Stimulated activated naive B cell treated with anti-CD40 and anti-IgM and Interleukin-4, amounts not matched to agents 10 μg/mL and 1 μg/mL and 100 μg/mL, for 72 hours (primary cell): Measurements from ENCODE around the gene CCDC91.

Experiments used
- ATAC-seq, 2 donors: fragments of 150-1000 bp; cut with Tn5 transposase; replicated peaks; 2 replicates each; pipeline ENCODE4 v1.10.0; 2021; ENCODE audit warnings: moderate library complexity in 1 of 2
- DNase-seq: peaks from one replicate; pipeline ENCODE4 v3.0.0; 2021
- H3K27ac Mint-ChIP-seq: one replicate; pipeline ENCODE4 v1.8.0; 2022; ENCODE audit warnings: mild to moderate bottlenecking, mixed read lengths
- H3K27me3 Mint-ChIP-seq, 2 donors: one replicate each; pipeline ENCODE4 v1.8.0; 2022; ENCODE audit warnings: mixed read lengths in 2 of 2
- H3K36me3 Mint-ChIP-seq, 2 donors: one replicate each; pipeline ENCODE4 v1.8.0; 2022; ENCODE audit warnings: mixed read lengths in 2 of 2, mild to moderate bottlenecking in 1 of 2
- H3K4me1 Mint-ChIP-seq, 2 donors: one replicate each; pipeline ENCODE4 v1.8.0; 2022; ENCODE audit warnings: mixed read lengths in 2 of 2, mild to moderate bottlenecking in 1 of 2
- H3K4me3 Mint-ChIP-seq, 2 donors: one replicate each; pipeline ENCODE4 v1.8.0; 2022; ENCODE audit warnings: mild to moderate bottlenecking in 2 of 2, mixed read lengths in 2 of 2, moderate library complexity in 1 of 2
- H3K9me3 Mint-ChIP-seq, 2 donors: one replicate each; pipeline ENCODE4 v1.8.0; 2022; ENCODE audit warnings: mixed read lengths in 2 of 2, mild to moderate bottlenecking in 1 of 2

The CCDC91 gene

GRCh38 chr12:28512406-28512805 is 322.1 kb downstream of the CCDC91 start:
- Mint-ChIP-seq H3K36me3 (peaks cover 6 to 10% of the 10 kb centered on the region in 2 donors), H3K4me3 (no peak overlapping the region)
- DNase-seq, result no peak

DNA sequence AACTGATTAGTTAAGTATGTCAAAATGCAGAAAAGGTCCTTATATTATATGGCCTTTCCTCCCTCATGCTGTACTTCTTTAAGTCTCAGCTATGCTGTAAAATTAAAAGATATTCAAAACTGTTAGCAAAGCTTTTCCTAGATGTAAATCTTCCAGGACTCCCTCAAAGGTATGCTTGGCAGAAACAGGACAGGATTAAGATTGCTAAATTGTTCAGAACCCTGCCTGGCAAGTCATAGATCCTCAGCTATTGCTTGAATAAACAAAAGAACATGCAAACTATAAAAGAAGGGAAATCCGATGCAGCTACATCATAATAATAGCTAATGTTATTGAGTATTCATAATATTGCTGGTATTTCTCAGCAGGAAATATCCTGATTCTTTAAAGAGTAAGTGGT is 322.6 kb downstream of the CCDC91 start:
- Mint-ChIP-seq H3K4me1 (peaks cover 0 to 8% of the 10 kb centered on the region in 2 donors), H3K4me3 (no peak overlapping the region), H3K27me3 (no peaks in the 10 kb centered on the region), H3K36me3 (peaks cover 11 to 13% of the 10 kb centered on the region in 2 donors), H3K9me3 (peaks cover 5% of the 10 kb centered on the region in 2 donors), H3K27ac (no peak overlapping the region)
- DNase-seq (no peak), ATAC-seq (no peak)

More at GRCh38 chr12:28512406-28512805, 322.1 kb downstream of the CCDC91 start:
- no peak for ATAC-seq
- Mint-ChIP-seq H3K4me1 (peaks cover 0 to 8% of the 10 kb centered on the region in 2 donors), H3K27ac (no peak overlapping the region), H3K9me3 (peaks cover 0 to 2% of the 10 kb centered on the region in 2 donors), H3K27me3 (no peaks in the 10 kb centered on the region)

DNA sequence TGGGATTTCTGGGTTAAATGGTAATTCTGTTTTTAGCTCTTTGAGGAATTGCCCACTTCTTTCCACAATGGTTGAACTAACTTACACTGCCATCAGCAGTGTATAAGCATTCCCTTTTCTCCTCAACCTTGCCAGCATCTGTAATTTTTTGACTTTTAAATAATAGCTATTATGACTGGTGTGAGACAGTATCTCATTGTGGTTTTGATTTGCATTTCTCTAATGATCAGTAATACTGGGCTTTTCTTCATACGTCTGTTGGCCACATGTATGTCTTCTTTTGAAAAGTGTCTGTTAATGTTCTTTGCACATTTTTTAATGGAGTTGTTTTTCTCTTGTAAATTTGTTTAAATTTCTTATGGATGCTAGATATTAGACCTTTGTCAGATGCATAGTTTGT is 323.7 kb downstream of the CCDC91 start:
- peaks cover 21 to 23% of the 10 kb centered on the region in 2 donors for H3K36me3 Mint-ChIP-seq
- H3K27ac Mint-ChIP-seq, result no peak overlapping the region
- H3K9me3 Mint-ChIP-seq, result peaks cover 7 to 13% of the 10 kb centered on the region in 2 donors
- no peaks in the 10 kb centered on the region for H3K27me3 Mint-ChIP-seq
- H3K4me3 Mint-ChIP-seq, result no peak overlapping the region
- DNase-seq (no peak), ATAC-seq (no peak)
- H3K4me1 Mint-ChIP-seq, result peaks cover under 1 to 12% of the 10 kb centered on the region in 2 donors

GRCh38 chr12:28517101-28517500 is 326.8 kb downstream of the CCDC91 start:
- peaks cover 10 to 21% of the 10 kb centered on the region in 2 donors for H3K9me3 Mint-ChIP-seq
- ATAC-seq, result no peak
- H3K27ac Mint-ChIP-seq, result no peak overlapping the region
- no peaks in the 10 kb centered on the region for H3K27me3 Mint-ChIP-seq
- no peak for DNase-seq
- peaks cover 26 to 33% of the 10 kb centered on the region in 2 donors for H3K36me3 Mint-ChIP-seq
- peaks cover 4 to 15% of the 10 kb centered on the region in 2 donors for H3K4me1 Mint-ChIP-seq
- no peak overlapping the region for H3K4me3 Mint-ChIP-seq

DNA sequence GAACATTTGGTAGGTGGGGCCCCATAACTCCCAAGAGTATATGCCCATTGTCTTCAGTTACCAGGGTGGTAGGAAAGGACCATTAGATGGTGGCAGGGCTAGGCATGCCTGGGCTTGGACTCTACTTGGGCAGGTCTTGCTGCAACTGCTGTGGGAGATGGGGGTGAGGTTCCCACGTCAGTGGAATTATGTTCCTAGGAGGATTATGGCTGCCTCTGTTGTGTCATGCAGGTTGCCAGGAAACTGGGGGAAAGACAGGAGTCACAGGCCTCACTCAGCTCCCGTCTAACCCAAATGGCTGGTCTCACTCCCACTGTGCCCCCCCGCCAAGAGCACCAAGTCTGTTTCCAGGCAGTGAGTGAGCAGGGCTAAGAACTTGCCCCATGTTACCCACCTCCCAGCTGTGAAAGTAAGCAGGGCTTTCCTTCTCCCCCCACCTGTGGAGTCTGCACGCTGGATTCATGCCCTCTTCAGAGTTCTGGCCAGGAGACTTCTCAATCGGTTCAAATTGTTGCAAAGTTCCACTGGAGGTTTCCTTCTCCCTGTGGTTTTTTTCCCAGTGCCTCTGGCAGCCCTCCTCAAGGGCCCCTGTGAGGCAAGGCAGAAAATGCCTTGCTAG is 337.5 kb downstream of the CCDC91 start:
- no peak for DNase-seq
- peaks cover 27% of the 10 kb centered on the region in 2 donors for H3K9me3 Mint-ChIP-seq
- H3K36me3 Mint-ChIP-seq, result peaks cover 43 to 55% of the 10 kb centered on the region in 2 donors
- H3K27ac Mint-ChIP-seq, result no peak overlapping the region
- no peaks in the 10 kb centered on the region for H3K27me3 Mint-ChIP-seq
- no peak overlapping the region for H3K4me3 Mint-ChIP-seq
- ATAC-seq, result no peak
- H3K4me1 Mint-ChIP-seq, result peaks cover 6 to 11% of the 10 kb centered on the region in 2 donors

DNA sequence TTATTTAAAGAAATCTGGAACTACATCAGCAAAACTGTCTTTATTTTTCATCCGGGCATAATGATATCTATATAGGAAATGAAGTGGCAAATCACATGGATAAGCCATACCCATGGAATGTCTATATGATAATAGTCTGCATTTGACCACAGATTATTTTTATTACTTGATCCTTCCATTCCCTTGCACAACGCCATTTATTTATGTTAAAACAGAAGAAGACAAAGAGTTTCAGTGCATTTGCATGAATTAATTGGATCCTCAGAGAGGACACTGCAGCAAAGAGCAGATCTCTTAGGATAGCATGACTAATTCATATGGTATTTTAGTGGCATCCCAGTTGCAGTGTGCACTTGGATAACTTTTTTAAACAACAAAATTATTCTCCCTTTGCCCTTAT is 345.0 kb downstream of the CCDC91 start:
- H3K4me1 Mint-ChIP-seq, result peaks cover 2 to 6% of the 10 kb centered on the region in 2 donors
- DNase-seq, result no peak
- no peak overlapping the region for H3K27ac Mint-ChIP-seq
- H3K36me3 Mint-ChIP-seq, result peaks cover 5 to 9% of the 10 kb centered on the region in 2 donors
- ATAC-seq, result no peak
- H3K27me3 Mint-ChIP-seq, result no peaks in the 10 kb centered on the region
- H3K4me3 Mint-ChIP-seq, result no peak overlapping the region
- peaks cover 0 to 1% of the 10 kb centered on the region in 2 donors for H3K9me3 Mint-ChIP-seq

GRCh38 chr12:28536088-28536487 is 345.8 kb downstream of the CCDC91 start:
- DNase-seq (no peak), ATAC-seq (no peak)
- H3K36me3 Mint-ChIP-seq, result peaks cover 5 to 8% of the 10 kb centered on the region in 2 donors
- H3K4me3 Mint-ChIP-seq, result no peak overlapping the region
- H3K4me1 Mint-ChIP-seq, result peaks cover 2 to 6% of the 10 kb centered on the region in 2 donors
- H3K27me3 Mint-ChIP-seq, result no peaks in the 10 kb centered on the region
- peaks cover 0 to 1% of the 10 kb centered on the region in 2 donors for H3K9me3 Mint-ChIP-seq
- H3K27ac Mint-ChIP-seq, result no peak overlapping the region

GRCh38 chr12:28537474-28537873 is 347.2 kb downstream of the CCDC91 start:
- Mint-ChIP-seq H3K9me3 (peaks cover 0 to 1% of the 10 kb centered on the region in 2 donors), H3K27me3 (no peaks in the 10 kb centered on the region), H3K27ac (no peak overlapping the region), H3K4me1 (peaks cover 0 to 6% of the 10 kb centered on the region in 2 donors), H3K4me3 (no peak overlapping the region), H3K36me3 (peaks cover 5 to 8% of the 10 kb centered on the region in 2 donors)
- DNase-seq (no peak), ATAC-seq (no peak)

DNA sequence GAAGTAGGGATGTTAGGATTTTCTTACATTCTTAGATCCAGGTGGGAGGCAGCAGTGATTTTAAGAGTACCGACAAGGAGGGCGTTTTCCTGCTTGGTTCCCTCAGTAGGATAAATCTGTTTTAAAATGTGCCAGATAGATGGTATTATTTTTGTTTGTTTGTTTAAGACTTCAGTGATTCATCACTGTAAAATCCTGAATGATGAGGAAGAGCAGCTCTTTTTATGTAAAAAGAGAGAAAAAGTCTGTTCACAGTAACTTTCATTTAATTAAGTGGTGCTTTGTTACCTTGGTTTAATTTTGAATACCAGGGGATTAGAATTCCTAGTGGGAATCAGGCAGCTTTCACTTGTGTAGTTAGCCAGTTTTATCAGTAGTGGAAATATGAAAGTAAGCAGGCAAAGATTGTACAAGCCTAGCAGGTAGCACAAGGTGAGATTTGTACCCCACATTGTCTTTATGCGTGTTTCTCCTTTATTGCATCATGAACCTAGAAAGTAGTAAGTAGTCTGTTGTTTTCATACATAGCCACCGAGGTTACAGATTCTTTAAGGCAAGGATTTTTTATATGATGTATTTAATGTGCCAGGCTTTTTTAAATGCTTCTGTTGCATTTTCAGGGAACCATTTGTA is 349.6 kb downstream of the CCDC91 start:
- no peak overlapping the region for H3K27ac Mint-ChIP-seq
- peaks cover 1 to 3% of the 10 kb centered on the region in 2 donors for H3K9me3 Mint-ChIP-seq
- no peaks in the 10 kb centered on the region for H3K27me3 Mint-ChIP-seq
- H3K4me3 Mint-ChIP-seq, result no peak overlapping the region
- no peak for ATAC-seq
- H3K36me3 Mint-ChIP-seq, result peaks cover 10 to 18% of the 10 kb centered on the region in 2 donors
- H3K4me1 Mint-ChIP-seq, result peaks cover 6 to 15% of the 10 kb centered on the region in 2 donors
- no peak for DNase-seq

DNA sequence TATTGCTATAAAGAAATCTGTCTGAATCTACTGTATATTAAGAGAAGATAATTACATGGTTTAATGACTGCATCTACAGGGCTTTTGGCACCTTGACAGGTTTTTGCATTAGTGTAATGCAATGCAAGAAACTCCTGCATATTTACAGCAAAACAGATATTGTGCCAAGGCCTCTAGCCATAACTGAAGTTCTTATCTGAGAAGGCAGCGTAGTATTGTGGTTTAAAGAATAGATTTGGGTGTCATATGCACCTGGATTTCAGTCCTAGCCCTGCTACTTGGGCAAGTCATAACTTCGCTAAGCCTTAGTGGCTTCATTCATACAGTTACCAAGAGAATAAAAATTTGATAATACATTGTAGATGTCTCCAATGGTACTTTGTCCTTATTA is 350.1 kb downstream of the CCDC91 start:
- DNase-seq (no peak), ATAC-seq (no peak)
- no peak overlapping the region for H3K27ac Mint-ChIP-seq
- peaks cover 6 to 14% of the 10 kb centered on the region in 2 donors for H3K4me1 Mint-ChIP-seq
- peaks cover 10 to 18% of the 10 kb centered on the region in 2 donors for H3K36me3 Mint-ChIP-seq
- H3K9me3 Mint-ChIP-seq, result peaks cover 1 to 3% of the 10 kb centered on the region in 2 donors
- H3K27me3 Mint-ChIP-seq, result no peaks in the 10 kb centered on the region
- H3K4me3 Mint-ChIP-seq, result no peak overlapping the region

- H3K9me3 Mint-ChIP-seq, result peaks cover 0 to 3% of the 10 kb centered on the region in 2 donors
- H3K4me1 Mint-ChIP-seq, result peaks cover 6 to 8% of the 10 kb centered on the region in 2 donors
- no peak overlapping the region for H3K27ac Mint-ChIP-seq
- H3K4me3 Mint-ChIP-seq, result no peak overlapping the region
- no peak for ATAC-seq
- no peaks in the 10 kb centered on the region for H3K27me3 Mint-ChIP-seq
- peaks cover 10 to 13% of the 10 kb centered on the region in 2 donors for H3K36me3 Mint-ChIP-seq
- DNase-seq, result no peak
Measured at GRCh38 chr12:28543021-28543890, 353.0 kb downstream of the CCDC91 start.

DNA sequence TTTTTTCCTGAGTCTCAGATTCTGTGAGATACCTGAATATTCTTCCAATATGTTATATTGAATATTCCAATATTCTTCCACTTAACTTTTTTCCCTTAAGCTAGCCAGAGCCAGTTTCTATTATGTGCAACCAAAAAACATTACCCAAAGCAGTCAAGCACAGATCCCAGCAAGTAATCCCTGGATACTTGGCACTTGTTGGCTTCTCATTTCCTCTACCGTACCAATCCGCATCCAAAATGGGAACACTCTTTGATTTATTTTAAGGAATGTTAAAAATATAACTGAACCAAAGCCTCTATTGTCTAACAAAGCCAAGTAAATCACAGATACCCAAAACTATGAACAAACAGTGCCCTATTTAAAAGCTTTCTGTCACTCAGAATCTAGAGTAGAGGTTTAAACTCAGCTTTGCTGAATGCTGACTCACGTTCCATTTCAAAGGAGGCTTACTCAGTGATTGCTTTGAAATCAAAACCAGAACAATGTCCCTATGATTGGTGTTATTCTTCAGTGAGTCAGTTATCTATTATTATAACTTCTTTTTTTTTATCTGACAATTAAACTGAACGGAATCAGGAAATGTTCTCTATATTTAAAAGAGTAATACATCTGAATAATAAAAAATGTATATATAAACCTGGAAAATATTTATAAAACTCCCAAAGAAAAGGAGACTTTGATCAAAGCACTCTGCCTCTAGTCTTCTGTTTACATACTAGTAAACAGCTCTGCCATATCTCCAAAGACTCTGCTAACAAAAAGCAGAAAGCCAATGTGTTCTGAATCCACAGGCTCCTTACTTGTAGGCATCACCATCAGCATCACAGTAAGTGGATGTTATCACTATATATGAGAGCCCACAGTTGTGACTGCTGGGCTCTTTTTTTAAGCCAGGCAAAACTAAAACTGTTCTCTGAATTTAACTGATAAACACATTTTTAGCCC is 360.8 kb downstream of the CCDC91 start:
- H3K36me3 Mint-ChIP-seq, result peaks cover 10 to 12% of the 10 kb centered on the region in 2 donors
- no peaks in the 10 kb centered on the region for H3K9me3 Mint-ChIP-seq
- no peak for DNase-seq
- ATAC-seq, result no peak
- no peak overlapping the region for H3K4me3 Mint-ChIP-seq
- no peak overlapping the region for H3K27ac Mint-ChIP-seq
- H3K27me3 Mint-ChIP-seq, result no peaks in the 10 kb centered on the region
- H3K4me1 Mint-ChIP-seq, result no peaks in the 10 kb centered on the region

DNA sequence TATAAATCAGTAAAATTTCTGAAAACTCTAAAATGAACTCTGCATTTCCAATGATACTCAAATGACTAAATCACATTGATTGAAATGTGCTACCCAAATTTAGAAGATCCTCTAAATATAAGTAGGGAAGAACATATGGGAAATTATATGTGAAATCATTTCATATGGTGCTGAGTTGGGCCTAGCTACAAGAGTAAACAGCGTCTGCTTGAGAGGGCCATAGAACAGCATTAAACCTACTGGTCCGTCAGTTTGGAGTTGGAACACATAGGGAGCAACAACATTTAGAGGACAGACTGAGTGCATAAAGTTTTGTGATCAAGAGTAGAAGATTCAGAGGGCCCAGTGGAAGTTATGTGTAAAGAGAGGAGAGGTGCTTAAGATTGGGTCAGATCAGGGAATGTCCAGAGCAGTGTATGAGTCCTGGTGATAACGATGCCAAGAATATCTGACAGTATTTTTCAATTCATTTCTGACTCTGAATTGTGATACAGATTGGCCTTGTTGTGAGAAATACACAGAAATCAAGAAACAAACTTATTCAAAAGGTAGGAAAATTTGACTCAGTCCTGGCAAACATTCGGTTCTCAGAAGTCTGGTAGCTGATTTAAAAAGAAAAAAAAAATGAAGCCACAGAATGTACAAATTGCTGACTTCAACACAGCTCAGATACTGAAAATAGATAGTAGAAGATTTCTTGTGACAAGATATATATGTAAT is 362.2 kb downstream of the CCDC91 start:
- no peaks in the 10 kb centered on the region for H3K4me1 Mint-ChIP-seq
- DNase-seq, result no peak
- no peak overlapping the region for H3K4me3 Mint-ChIP-seq
- no peak overlapping the region for H3K27ac Mint-ChIP-seq
- no peak for ATAC-seq
- H3K36me3 Mint-ChIP-seq, result peaks cover 10 to 12% of the 10 kb centered on the region in 2 donors
- no peaks in the 10 kb centered on the region for H3K27me3 Mint-ChIP-seq
- H3K9me3 Mint-ChIP-seq, result no peaks in the 10 kb centered on the region
